ENCODE data around the gene RBX1.

The RBX1 gene

GRCh38 chr22:40965936-40966725 is 15.0 kb downstream of the RBX1 start:
- Histone ChIP-seq H3K4me3 (ENCODE audit: low read depth, low read length) (no peak overlapping the region), H3K9me3 (ENCODE audit: control insufficient read depth, insufficient read depth, low read depth, low read length) (no peaks in the 10 kb centered on the region), H3K27ac (ENCODE audit: extremely low read depth, low read depth, low read length) (no peak overlapping the region), H3K4me1 (ENCODE audit: control insufficient read depth, insufficient read depth, low read length) (no peaks in the 10 kb centered on the region), H3K36me3 (ENCODE audit: control insufficient read depth in 2 of 2, insufficient read depth in 1 of 2, low read length in 2 of 2) (peaks cover 73 to 82% of the 10 kb centered on the region in 2 experiments)
- TF ChIP-seq ZNF302 (tag by site-specific recombination; IDR thresholded peaks at IDR 0.05; ENCODE audit: low read depth): no peak
- TF ChIP-seq, protein P1, sequence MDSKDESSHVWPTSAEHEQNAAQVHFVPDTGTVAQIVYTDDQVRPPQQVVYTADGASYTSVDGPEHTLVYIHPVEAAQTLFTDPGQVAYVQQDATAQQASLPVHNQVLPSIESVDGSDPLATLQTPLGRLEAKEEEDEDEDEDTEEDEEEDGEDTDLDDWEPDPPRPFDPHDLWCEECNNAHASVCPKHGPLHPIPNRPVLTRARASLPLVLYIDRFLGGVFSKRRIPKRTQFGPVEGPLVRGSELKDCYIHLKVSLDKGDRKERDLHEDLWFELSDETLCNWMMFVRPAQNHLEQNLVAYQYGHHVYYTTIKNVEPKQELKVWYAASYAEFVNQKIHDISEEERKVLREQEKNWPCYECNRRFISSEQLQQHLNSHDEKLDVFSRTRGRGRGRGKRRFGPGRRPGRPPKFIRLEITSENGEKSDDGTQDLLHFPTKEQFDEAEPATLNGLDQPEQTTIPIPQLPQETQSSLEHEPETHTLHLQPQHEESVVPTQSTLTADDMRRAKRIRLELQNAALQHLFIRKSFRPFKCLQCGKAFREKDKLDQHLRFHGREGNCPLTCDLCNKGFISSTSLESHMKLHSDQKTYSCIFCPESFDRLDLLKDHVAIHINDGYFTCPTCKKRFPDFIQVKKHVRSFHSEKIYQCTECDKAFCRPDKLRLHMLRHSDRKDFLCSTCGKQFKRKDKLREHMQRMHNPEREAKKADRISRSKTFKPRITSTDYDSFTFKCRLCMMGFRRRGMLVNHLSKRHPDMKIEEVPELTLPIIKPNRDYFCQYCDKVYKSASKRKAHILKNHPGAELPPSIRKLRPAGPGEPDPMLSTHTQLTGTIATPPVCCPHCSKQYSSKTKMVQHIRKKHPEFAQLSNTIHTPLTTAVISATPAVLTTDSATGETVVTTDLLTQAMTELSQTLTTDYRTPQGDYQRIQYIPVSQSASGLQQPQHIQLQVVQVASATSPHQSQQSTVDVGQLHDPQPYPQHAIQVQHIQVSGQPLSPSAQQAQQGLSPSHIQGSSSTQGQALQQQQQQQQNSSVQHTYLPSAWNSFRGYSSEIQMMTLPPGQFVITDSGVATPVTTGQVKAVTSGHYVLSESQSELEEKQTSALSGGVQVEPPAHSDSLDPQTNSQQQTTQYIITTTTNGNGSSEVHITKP (tag by site-specific recombination; IDR thresholded peaks at IDR 0.05): 0 out of 2 replicates have a peak, but pooled peaks have one; percentile 28
- ChIA-PET POLR2A (interaction anchor here (0.5 to 2.5 kb wide), 6 partner anchors 8 to 210 kb away, joined by 3 to 8 read pairs (median 6); partner anchors contain the start of gene RBX1), CTCF (interaction anchor here (0.8 kb wide), 1 partner anchor 44 kb away, joined by 3 read pairs; no protein-coding TSS in a partner anchor)

DNA sequence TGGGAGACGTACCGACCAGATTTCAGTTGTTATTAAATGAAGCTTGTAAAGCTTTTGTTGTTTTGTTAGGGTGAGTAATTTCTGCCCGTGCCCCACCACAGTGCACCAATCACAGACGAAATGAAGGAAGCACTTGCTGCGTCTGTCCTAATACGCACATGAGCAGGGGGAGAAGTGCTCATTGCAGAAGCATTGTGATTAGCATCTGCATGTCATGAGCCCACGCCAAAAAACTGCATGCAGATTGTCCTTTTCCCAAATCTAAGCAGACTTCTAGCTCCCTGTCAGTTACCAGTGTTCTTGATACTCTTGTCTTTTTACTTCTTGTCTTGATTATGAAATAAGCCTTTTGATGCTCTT is 15.5 kb downstream of the RBX1 start:
- Histone ChIP-seq H3K4me3 (ENCODE audit: low read depth, low read length) (no peak overlapping the region), H3K4me1 (ENCODE audit: control insufficient read depth, insufficient read depth, low read length) (no peaks in the 10 kb centered on the region), H3K9me3 (ENCODE audit: control insufficient read depth, insufficient read depth, low read depth, low read length) (no peaks in the 10 kb centered on the region), H3K36me3 (ENCODE audit: control insufficient read depth in 2 of 2, insufficient read depth in 1 of 2, low read length in 2 of 2) (peaks cover 67 to 79% of the 10 kb centered on the region in 2 experiments), H3K27ac (ENCODE audit: extremely low read depth, low read depth, low read length) (no peak overlapping the region)
- CTCF ChIA-PET: interaction anchor here (0.8 kb wide), 1 partner anchor 44 kb away, joined by 3 read pairs; no protein-coding TSS in a partner anchor
- TF ChIP-seq ZNF426 (tag by site-specific recombination; IDR thresholded peaks at IDR 0.05) (no peak), ZFP41 (tag by site-specific recombination; IDR thresholded peaks at IDR 0.05; ENCODE audit: borderline replicate concordance) (no peak), YY1 (tag by site-specific recombination; IDR thresholded peaks at IDR 0.05) (no peak), EGR2 (tag by site-specific recombination; IDR thresholded peaks at IDR 0.05; ENCODE audit: low read depth) (no peak)
- TF ChIP-seq, protein P2, sequence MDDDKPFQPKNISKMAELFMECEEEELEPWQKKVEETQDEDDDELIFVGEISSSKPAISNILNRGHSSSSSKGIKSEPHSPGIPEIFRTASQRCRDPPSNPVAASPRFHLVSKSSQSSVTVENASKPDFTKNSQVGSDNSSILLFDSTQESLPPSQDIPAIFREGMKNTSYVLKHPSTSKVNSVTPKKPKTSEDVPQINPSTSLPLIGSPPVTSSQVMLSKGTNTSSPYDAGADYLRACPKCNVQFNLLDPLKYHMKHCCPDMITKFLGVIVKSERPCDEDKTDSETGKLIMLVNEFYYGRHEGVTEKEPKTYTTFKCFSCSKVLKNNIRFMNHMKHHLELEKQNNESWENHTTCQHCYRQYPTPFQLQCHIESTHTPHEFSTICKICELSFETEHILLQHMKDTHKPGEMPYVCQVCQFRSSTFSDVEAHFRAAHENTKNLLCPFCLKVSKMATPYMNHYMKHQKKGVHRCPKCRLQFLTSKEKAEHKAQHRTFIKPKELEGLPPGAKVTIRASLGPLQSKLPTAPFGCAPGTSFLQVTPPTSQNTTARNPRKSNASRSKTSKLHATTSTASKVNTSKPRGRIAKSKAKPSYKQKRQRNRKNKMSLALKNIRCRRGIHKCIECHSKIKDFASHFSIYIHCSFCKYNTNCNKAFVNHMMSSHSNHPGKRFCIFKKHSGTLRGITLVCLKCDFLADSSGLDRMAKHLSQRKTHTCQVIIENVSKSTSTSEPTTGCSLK (tag by site-specific recombination; IDR thresholded peaks at IDR 0.05): no peak
- POLR2A ChIA-PET: interaction anchor here (0.6 to 2.5 kb wide), 5 partner anchors 9 to 130 kb away, joined by 3 to 8 read pairs (median 6); partner anchors contain the start of gene RBX1

DNA sequence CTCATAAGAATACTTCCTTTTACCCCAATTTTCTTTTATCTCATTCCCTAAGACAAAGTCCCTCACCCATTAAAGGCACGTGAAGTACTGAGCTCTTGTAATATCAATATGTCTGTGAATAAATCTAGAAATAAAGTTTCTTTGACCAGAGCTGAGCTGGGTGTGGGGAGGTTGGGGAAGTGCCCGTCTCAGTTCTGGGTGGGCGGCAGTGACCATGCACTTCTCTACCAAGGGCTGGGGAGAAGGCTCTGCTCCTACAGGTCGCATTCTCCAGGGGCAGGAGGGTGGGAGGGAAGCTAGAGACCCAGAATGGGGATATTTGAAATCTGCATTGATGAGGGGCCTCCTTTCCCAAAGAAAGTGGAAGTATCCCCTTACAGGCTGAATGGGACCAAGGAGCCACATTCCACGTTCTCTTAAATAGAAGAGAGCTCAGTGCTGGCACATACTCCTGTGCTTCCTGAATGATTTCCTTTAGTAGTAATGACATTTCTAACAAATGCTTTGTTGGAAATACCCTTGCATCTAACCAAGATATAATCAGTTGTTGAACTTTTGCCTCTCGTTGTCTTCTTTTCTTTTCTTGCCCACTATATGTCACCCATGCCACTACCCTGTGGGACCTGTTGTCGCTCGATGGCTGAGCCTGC is 16.1 kb downstream of the RBX1 start:
- POLR2A ChIA-PET: interaction anchor here (0.6 to 2.5 kb wide), 4 partner anchors 10 to 129 kb away, joined by 6 to 8 read pairs (median 6); partner anchors contain the start of gene RBX1
- Histone ChIP-seq H3K4me1 (ENCODE audit: control insufficient read depth, insufficient read depth, low read length) (no peaks in the 10 kb centered on the region), H3K36me3 (ENCODE audit: control insufficient read depth in 2 of 2, insufficient read depth in 1 of 2, low read length in 2 of 2) (peaks cover 65 to 79% of the 10 kb centered on the region in 2 experiments), H3K4me3 (ENCODE audit: low read depth, low read length) (no peak overlapping the region), H3K9me3 (ENCODE audit: control insufficient read depth, insufficient read depth, low read depth, low read length) (no peaks in the 10 kb centered on the region), H3K27ac (ENCODE audit: extremely low read depth, low read depth, low read length) (no peak overlapping the region)
- CTCF ChIA-PET: interaction anchor here (0.7 kb wide), 1 partner anchor 942 kb away, joined by 4 read pairs; no protein-coding TSS in a partner anchor
- TF ChIP-seq ZNF16 (tag by site-specific recombination; IDR thresholded peaks at IDR 0.05; ENCODE audit: low read depth) (no peak), ZNF629 (tag by site-specific recombination; IDR thresholded peaks at IDR 0.05) (no peak), ZSCAN16 (tag by site-specific recombination; IDR thresholded peaks at IDR 0.05) (no peak), SCRT1 (tag by site-specific recombination; IDR thresholded peaks at IDR 0.05; ENCODE audit: borderline replicate concordance) (no peak), ZNF610 (tag by site-specific recombination; IDR thresholded peaks at IDR 0.05; ENCODE audit: borderline replicate concordance) (no peak), ZNF654 (tag by site-specific recombination; IDR thresholded peaks at IDR 0.05; ENCODE audit: low read depth) (no peak), ZNF747 (tag by site-specific recombination; IDR thresholded peaks at IDR 0.05) (no peak), ZNF239 (tag by site-specific recombination; IDR thresholded peaks at IDR 0.05) (no peak), ZBTB1 (tag by site-specific recombination; IDR thresholded peaks at IDR 0.05) (no peak), ZFP3 (tag by site-specific recombination; IDR thresholded peaks at IDR 0.05; ENCODE audit: low read depth) (no peak)
- TF ChIP-seq, protein P3, sequence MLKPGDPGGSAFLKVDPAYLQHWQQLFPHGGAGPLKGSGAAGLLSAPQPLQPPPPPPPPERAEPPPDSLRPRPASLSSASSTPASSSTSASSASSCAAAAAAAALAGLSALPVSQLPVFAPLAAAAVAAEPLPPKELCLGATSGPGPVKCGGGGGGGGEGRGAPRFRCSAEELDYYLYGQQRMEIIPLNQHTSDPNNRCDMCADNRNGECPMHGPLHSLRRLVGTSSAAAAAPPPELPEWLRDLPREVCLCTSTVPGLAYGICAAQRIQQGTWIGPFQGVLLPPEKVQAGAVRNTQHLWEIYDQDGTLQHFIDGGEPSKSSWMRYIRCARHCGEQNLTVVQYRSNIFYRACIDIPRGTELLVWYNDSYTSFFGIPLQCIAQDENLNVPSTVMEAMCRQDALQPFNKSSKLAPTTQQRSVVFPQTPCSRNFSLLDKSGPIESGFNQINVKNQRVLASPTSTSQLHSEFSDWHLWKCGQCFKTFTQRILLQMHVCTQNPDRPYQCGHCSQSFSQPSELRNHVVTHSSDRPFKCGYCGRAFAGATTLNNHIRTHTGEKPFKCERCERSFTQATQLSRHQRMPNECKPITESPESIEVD (tag by site-specific recombination; IDR thresholded peaks at IDR 0.05): no peak

Measured in HEK293 (cell line).